ENCODE measurements around the gene ZFHX3. TPM values are rescaled to one million over a fixed set of nuclear protein-coding genes. Genes with fewer than 3 reads are reported as not detected.

Gene ZFHX3
- total and polyA plus RNA-seq, 10 of the 15 experiments (the other 5 are each of a cell fraction or from before 2014, with no cell fraction given): 0.68 to 8.6 (median 2.0) TPM

- TF ChIP-seq ZZZ3 (IDR thresholded peaks at IDR 0.05; ENCODE audit: control insufficient read depth, insufficient read length, low read depth) (no peak), BACH1 (IDR thresholded peaks at IDR 0.05; ENCODE audit: borderline replicate concordance) (no peak), TCF7 (IDR thresholded peaks at IDR 0.05; ENCODE audit: borderline replicate concordance) (no peak), CEBPB (IDR thresholded peaks at IDR 0.05; ENCODE audit: borderline replicate concordance in 1 of 2, low read depth in 2 of 2, low read length in 2 of 2) (no peak), MTA3 (IDR thresholded peaks at IDR 0.05; ENCODE audit: borderline replicate concordance, low read length) (no peak), MEF2B (IDR thresholded peaks at IDR 0.05; ENCODE audit: partially characterized antibody, poor library complexity, severe bottlenecking) (no peak), KAT2A (conservative IDR thresholded peaks at IDR 0.05; ENCODE audit: control insufficient read depth, low read depth, low read length) (no peak)
Measured at GRCh38 chr16:72788269-72788809, 259.6 kb downstream of the ZFHX3 start (continued).

GRCh38 chr16:72787514-72788268 is 260.2 kb downstream of the ZFHX3 start:
- in situ Hi-C loops (cut with MboI): no loop called here
- Histone ChIP-seq H2AFZ (ENCODE audit: control insufficient read depth, low read depth, low read length) (peak overlapping the region; percentile 76), H3K4me3 (peak overlapping the region; percentile 41; the same call in 1 of the 2 replicates), H3K4me2 (ENCODE audit: control insufficient read depth, insufficient read depth) (peak overlapping the region; percentile 91), H3K36me3 (ENCODE audit: control insufficient read depth in 2 of 2, insufficient read depth in 2 of 2, low read length in 1 of 2) (no peaks in the 10 kb centered on the region; a peak in 2 of 4 replicates), H3K27me3 (replicated peaks in 1 of 2; ENCODE audit: control insufficient read depth in 2 of 2, insufficient read depth in 2 of 2, low read length in 1 of 2) (no peaks in the 10 kb centered on the region), H3K79me2 (ENCODE audit: control insufficient read depth, insufficient read depth, low read length) (no peaks in the 10 kb centered on the region), H3K27ac (ENCODE audit: control insufficient read depth, insufficient read depth) (peak overlapping the region; percentile 31; the same call in 1 of the 2 replicates), H3K4me1 (ENCODE audit: control insufficient read depth, insufficient read depth, low read length) (peaks cover 9% of the 10 kb centered on the region), H3K9me3 (replicated peaks; ENCODE audit: control insufficient read depth, insufficient read depth, low read length) (no peaks in the 10 kb centered on the region), H3K9ac (ENCODE audit: control insufficient read depth, insufficient read depth, low read length) (0 out of 2 replicates have a peak overlapping the region, but pooled peaks have one; percentile 35), H4K20me1 (ENCODE audit: control insufficient read depth, insufficient read depth) (no peaks in the 10 kb centered on the region)
- CTCF ChIA-PET: interaction anchor here (0.7 to 1.2 kb wide), 3 partner anchors 10 to 46 kb away, joined by 3 to 4 read pairs (median 3); no protein-coding TSS in a partner anchor
- RAD21 ChIA-PET (ENCODE audit: unreplicated experiment): interaction anchor here (0.7 to 1.5 kb wide), 6 partner anchors 24 to 245 kb away, joined by 3 to 5 read pairs (median 4); no protein-coding TSS in a partner anchor
- intact Hi-C loops (cut with micrococcal nuclease; ENCODE audit: unreplicated experiment): loop anchor here (10.0 kb wide), 1 partner anchor 283 kb away; no protein-coding TSS in a partner anchor
- POLR2A ChIA-PET: interaction anchor here (0.7 kb wide), 1 partner anchor 25 kb away, joined by 4 read pairs; no protein-coding TSS in a partner anchor
- 38% methylated on average over 11 of the region's 43 CpGs for WGBS (ENCODE audit: insufficient coverage, insufficient replicate concordance, low lambda C conversion rate, missing lambda C conversion rate)
- SMC1A ChIA-PET (ENCODE audit: uncharacterized antibody, unreplicated experiment): interaction anchor here (1.8 kb wide), 1 partner anchor 124 kb away, joined by 4 read pairs; no protein-coding TSS in a partner anchor
- peak; percentile 92 for ATAC-seq
- FAIRE-seq: peak; percentile 89
- peak; percentile 9 for DNase-seq (ENCODE audit: low read depth, low spot score)
- no TSS peak for BruUV-seq (replicated peaks)
- TF ChIP-seq ATF2 (IDR thresholded peaks at IDR 0.05; ENCODE audit: low read length): no peak
- no peak for TF ChIP-seq HDGF (IDR thresholded peaks at IDR 0.05)
- TF ChIP-seq BMI1 (IDR thresholded peaks at IDR 0.05; ENCODE audit: borderline replicate concordance): no peak
- no peak for TF ChIP-seq CEBPB (IDR thresholded peaks at IDR 0.05; ENCODE audit: borderline replicate concordance in 1 of 2, low read depth in 2 of 2, low read length in 2 of 2)
- TF ChIP-seq ZNF622 (IDR thresholded peaks at IDR 0.05): no peak
- peak; percentile 21; the same call in 1 of the 2 replicates for TF ChIP-seq PAX5 (IDR thresholded peaks at IDR 0.05; ENCODE audit: borderline replicate concordance, low read depth, low read length)
- TF ChIP-seq MYB (IDR thresholded peaks at IDR 0.05; ENCODE audit: borderline replicate concordance, low read depth, low read length): no peak
- TF ChIP-seq SIX5 (IDR thresholded peaks at IDR 0.05; ENCODE audit: low read depth, low read length, severe bottlenecking): no peak
- no peak for TF ChIP-seq PRDM15 (CRISPR knock-in tag; IDR thresholded peaks at IDR 0.05)
- no peak for TF ChIP-seq HCFC1 (IDR thresholded peaks at IDR 0.05; ENCODE audit: low read length)
- no peak for TF ChIP-seq POU2F2 (IDR thresholded peaks at IDR 0.05; ENCODE audit: borderline replicate concordance, low read depth, low read length)
